LNCaP clone FGC (cell line): ENCODE data around the gene LRRK1.

Experiments used
- DNase-seq: peaks from one replicate; pipeline ENCODE4 v3.0.0-alpha.2; 2011; ENCODE audit warnings: low read depth
- H3K4me3 ChIP-seq: 2 replicates; pipeline ENCODE4 v1.5.1; 2011; ENCODE audit warnings: mild to moderate bottlenecking, low read depth, low read length, control low read depth
- CTCF ChIP-seq: IDR thresholded peaks from 2 replicates; pipeline ENCODE4 v1.5.1; 2012; ENCODE audit warnings: mild to moderate bottlenecking; ENCODE audit not compliant: control insufficient read depth, insufficient read depth; ENCODE audit errors: extremely low read depth

The LRRK1 gene

GRCh38 chr15:101116681-101116976 is 197.5 kb downstream of the LRRK1 start:
- DNase-seq = no peak
- H3K4me3 ChIP-seq = no peak overlapping the region
- TF ChIP-seq CTCF = no peak

GRCh38 chr15:101118116-101118515 is 199.0 kb downstream of the LRRK1 start:
- H3K4me3 ChIP-seq = no peak overlapping the region
- no peak for DNase-seq
- no peak for TF ChIP-seq CTCF

GRCh38 chr15:101118615-101119014 is 199.5 kb downstream of the LRRK1 start:
- no peak for TF ChIP-seq CTCF
- DNase-seq = no peak
- no peak overlapping the region for H3K4me3 ChIP-seq

- DNase-seq = no peak
- H3K4me3 ChIP-seq = no peak overlapping the region
- no peak for TF ChIP-seq CTCF
These were observed 200.0 kb downstream of the LRRK1 start for GRCh38 chr15:101119181-101119580.
